Transverse colon (tissue), 4 donors: ENCODE results near the gene PACRG. TPM values are rescaled to one million over a fixed set of nuclear protein-coding genes. Genes with fewer than 3 reads are reported as not detected.

Experiments
- DNase-seq: peaks from one replicate; pipeline ENCODE4 v3.0.0-alpha.2; 2019
- H3K27ac ChIP-seq, 4 donors: fragments of 200-600 bp; sonication (generic); 2 replicates each; pipeline ENCODE4 v1.5.1; 2016 to 2018; ENCODE audit warnings: inconsistent platforms in 4 of 4
- H3K27me3 ChIP-seq: fragments of 200-600 bp; sonication (generic); 2 replicates; pipeline ENCODE4 v1.5.1; 2017; ENCODE audit warnings: inconsistent platforms
- H3K36me3 ChIP-seq, 4 donors: fragments of 200-600 bp; sonication (generic); 2 replicates each; pipeline ENCODE4 v1.5.1; 2017 to 2019; ENCODE audit warnings: inconsistent platforms in 4 of 4
- H3K4me1 ChIP-seq, 4 donors: fragments of 200-600 bp; sonication (generic); 2 replicates each; pipeline ENCODE4 v1.5.1; 2017 to 2020; ENCODE audit warnings: inconsistent platforms in 4 of 4
- H3K4me3 ChIP-seq, 4 donors: fragments of 200-600 bp; sonication (generic); 1 replicate in 1 of 4; 2 replicates in 3 of 4; pipeline versions ENCODE4 v1.5.1 to v1.6.1; 2017 to 2019; ENCODE audit warnings: inconsistent platforms in 4 of 4
- H3K9me3 ChIP-seq, 2 donors: fragments of 200-600 bp; sonication (generic); 2 replicates each; pipeline ENCODE4 v1.5.1; 2017 to 2019; ENCODE audit warnings: inconsistent platforms in 2 of 2
- CTCF ChIP-seq, 5 experiments: fragments of 200-600 bp in 3 of 5; fragments of 450-650 bp in 2 of 5; sonication (generic) in 3 of 5; IDR thresholded peaks; 1 replicate in 2 of 5; 2 replicates in 3 of 5; pipeline ENCODE4 v1.5.1; 2016 to 2017; ENCODE audit warnings: antibody characterized with exemption in 5 of 5, inconsistent platforms in 3 of 5, mild to moderate bottlenecking in 2 of 5, moderate library complexity in 1 of 5
- EP300 ChIP-seq: sonication (generic); formaldehyde crosslinking; IDR thresholded peaks from one replicate; pipeline ENCODE4 v1.6.1; 2017; ENCODE audit warnings: antibody characterized with exemption, low read depth
- POLR2A ChIP-seq: fragments of 450-650 bp; IDR thresholded peaks from one replicate; pipeline ENCODE4 v1.6.1; 2016; ENCODE audit warnings: antibody characterized with exemption, mild to moderate bottlenecking, moderate library complexity
- POLR2AphosphoS5 ChIP-seq, 3 donors: sonication (generic); formaldehyde crosslinking; IDR thresholded peaks; one replicate each; pipeline ENCODE4 v1.6.1; 2016; ENCODE audit warnings: antibody characterized with exemption in 3 of 3
- WGBS, 2 donors: methylation state at CpG; one replicate each; pipeline ENCODE4 v1.1.5; 2018; ENCODE audit warnings: low coverage in 1 of 2; 5-methylcytosine and 5-hydroxymethylcytosine counted together
- in situ Hi-C, 4 donors: fragments of 200-750 bp; cut with MboI; loops; one replicate each; pipeline versions ENCODE4 v1.15.0 to v1.15.1; 2017; ENCODE audit warnings: low sequenced_read_pairs in 3 of 4, low pct_ligation_motif_present in 1 of 4, low pct_unique_long_range_greater_than_20kb in 1 of 4
- intact Hi-C: fragments of 100-400 bp; cut with DNase I; formaldehyde crosslinking; loops from one replicate; pipeline ENCODE4 v1.15.1; 2023; ENCODE audit warnings: low total_unique reads
- total RNA-seq, 4 donors: library from RNA; depleted of rRNA; stranded (reverse); fragments of >200 nt; gene quantifications; one replicate each; pipeline ENCODE4 v1.1.0, GENCODE V29; 2016

Gene PACRG
- total RNA-seq, 4 donors from 2014 or later = 1.2 to 13.8 (median 1.4) TPM; not detected in 1

- Histone ChIP-seq H3K9me3 (no peaks in the 10 kb centered on the region), H3K27ac (no peak overlapping the region), H3K27me3 (no peaks in the 10 kb centered on the region), H3K36me3 (no peaks in the 10 kb centered on the region), H3K4me1 (peaks cover 0 to 5% (median 0%) of the 10 kb centered on the region in 4 donors), H3K4me3 (no peak overlapping the region)
- in situ Hi-C loops (no loop called here), intact Hi-C loops (no loop called here)
- no peak for DNase-seq
- TF ChIP-seq POLR2A (no peak), EP300 (no peak), POLR2AphosphoS5 (IDR thresholded peaks at IDR 0.05) (no peak), CTCF (IDR thresholded peaks at IDR 0.05) (no peak)
- 57 to 83% methylated on average over 1 to 2 of the region's 2 CpGs for WGBS, 2 donors
These were observed 527.5 kb downstream of the PACRG start for GRCh38 chr6:163255265-163255664.

GRCh38 chr6:163259689-163260088 is 531.9 kb downstream of the PACRG start:
- 77% methylated on average over 8 of the region's 8 CpGs; no CpG with 5 or more reads in 1 of the 2 donors for WGBS, 2 donors
- no peak for DNase-seq
- TF ChIP-seq CTCF (IDR thresholded peaks at IDR 0.05) (no peak), EP300 (no peak), POLR2A (no peak), POLR2AphosphoS5 (IDR thresholded peaks at IDR 0.05) (no peak)
- Histone ChIP-seq H3K4me1 (peaks cover 0 to 11% (median 0%) of the 10 kb centered on the region in 4 donors), H3K27me3 (no peaks in the 10 kb centered on the region), H3K9me3 (no peaks in the 10 kb centered on the region), H3K4me3 (peak overlapping the region in 1 of 4 donors; percentile 22), H3K27ac (no peak overlapping the region), H3K36me3 (no peaks in the 10 kb centered on the region)
- intact Hi-C loops = no loop called here
- in situ Hi-C loops = no loop called here

- Histone ChIP-seq H3K9me3 (no peaks in the 10 kb centered on the region), H3K27me3 (no peaks in the 10 kb centered on the region), H3K36me3 (no peaks in the 10 kb centered on the region), H3K4me3 (peak overlapping the region in 1 of 4 donors; percentile 22), H3K4me1 (peaks cover 0 to 11% (median 0%) of the 10 kb centered on the region in 4 donors), H3K27ac (no peak overlapping the region)
- in situ Hi-C loops (no loop called here), intact Hi-C loops (no loop called here)
- 14 to 39% methylated on average over 15 to 21 of the region's 21 CpGs for WGBS, 2 donors
- DNase-seq = no peak
- TF ChIP-seq EP300 (no peak), POLR2A (no peak), CTCF (IDR thresholded peaks at IDR 0.05) (no peak)
These were observed 532.5 kb downstream of the PACRG start for GRCh38 chr6:163260111-163260895.

GRCh38 chr6:163260911-163261310 is 533.1 kb downstream of the PACRG start:
- Histone ChIP-seq H3K27me3 (no peaks in the 10 kb centered on the region), H3K9me3 (no peaks in the 10 kb centered on the region), H3K36me3 (no peaks in the 10 kb centered on the region), H3K27ac (no peak overlapping the region), H3K4me3 (peak overlapping the region in 1 of 4 donors; percentile 22), H3K4me1 (peaks cover 0 to 11% (median 0%) of the 10 kb centered on the region in 4 donors)
- TF ChIP-seq EP300 = no peak
- no peak for TF ChIP-seq CTCF (IDR thresholded peaks at IDR 0.05)
- TF ChIP-seq POLR2AphosphoS5 (IDR thresholded peaks at IDR 0.05) = no peak
- no peak for TF ChIP-seq POLR2A
- DNase-seq = no peak
- in situ Hi-C loops (no loop called here), intact Hi-C loops (no loop called here)
- 29 to 33% methylated on average over 5 to 8 of the region's 8 CpGs for WGBS, 2 donors
